CD8-positive, alpha-beta memory T cell (primary cell): ENCODE results near the gene KLF7. TPM values are rescaled to one million over a fixed set of nuclear protein-coding genes. Genes with fewer than 3 reads are reported as not detected.

Source experiments
- CTCF ChIA-PET: fragments of 350-600 bp; sonication (Branson Sonifier 250); formaldehyde crosslinking; loops from one replicate; lab custom pipeline; 2021; ENCODE audit warnings: antibody characterized with exemption; lab: Charles Lee
- POLR2A ChIA-PET: fragments of 350-600 bp; sonication (Branson Sonifier 250); formaldehyde crosslinking; loops from one replicate; lab custom pipeline; 2021; ENCODE audit warnings: antibody characterized with exemption; lab: Charles Lee
- DNase-seq, 5 donors: peaks; one replicate each; pipeline versions ENCODE4 v3.0.0 to v3.0.0-alpha.2; 2020 to 2022; ENCODE audit warnings: mixed read lengths in 1 of 5
- H3K27ac ChIP-seq: one replicate; pipeline ENCODE4 v1.7.0; 2013; ENCODE audit warnings: low read depth, mild to moderate bottlenecking, low read length, moderate library complexity
- H3K27me3 ChIP-seq: 2 replicates; pipeline ENCODE4 v1.7.0; 2013; ENCODE audit warnings: low read length, mild to moderate bottlenecking; ENCODE audit not compliant: insufficient read depth, poor library complexity, severe bottlenecking
- H3K36me3 ChIP-seq: 2 replicates; pipeline ENCODE4 v1.7.0; 2013; ENCODE audit warnings: mild to moderate bottlenecking, low read length, moderate library complexity; ENCODE audit not compliant: insufficient read depth
- H3K4me1 ChIP-seq: 2 replicates; pipeline ENCODE4 v1.7.0; 2013; ENCODE audit warnings: mild to moderate bottlenecking, low read length, moderate library complexity; ENCODE audit not compliant: insufficient read depth
- H3K4me3 ChIP-seq: 2 replicates; pipeline ENCODE4 v1.7.0; 2013; ENCODE audit warnings: mild to moderate bottlenecking, low read length
- H3K9me3 ChIP-seq: 2 replicates; pipeline ENCODE4 v1.7.0; 2013; ENCODE audit warnings: mild to moderate bottlenecking, low read length
- H3K27ac Mint-ChIP-seq, 8 donors: one replicate each; pipeline ENCODE4 v1.8.0; 2020 to 2021; ENCODE audit warnings: mixed read lengths in 8 of 8, mild to moderate bottlenecking in 6 of 8, inconsistent platforms in 3 of 8, moderate library complexity in 3 of 8
- H3K27me3 Mint-ChIP-seq, 2 donors: one replicate each; pipeline ENCODE4 v1.8.0; 2020 to 2021; ENCODE audit warnings: mixed read lengths in 2 of 2, mild to moderate bottlenecking in 1 of 2, moderate library complexity in 1 of 2
- H3K36me3 Mint-ChIP-seq, 3 donors: one replicate each; pipeline ENCODE4 v1.8.0; 2020 to 2021; ENCODE audit warnings: mixed read lengths in 3 of 3, inconsistent platforms in 1 of 3, mild to moderate bottlenecking in 1 of 3
- H3K4me1 Mint-ChIP-seq, 3 donors: one replicate each; pipeline ENCODE4 v1.8.0; 2020 to 2021; ENCODE audit warnings: mixed read lengths in 3 of 3, inconsistent platforms in 1 of 3, mild to moderate bottlenecking in 1 of 3
- H3K4me3 Mint-ChIP-seq, 7 donors: one replicate each; pipeline ENCODE4 v1.8.0; 2020 to 2021; ENCODE audit warnings: mixed read lengths in 7 of 7, mild to moderate bottlenecking in 6 of 7, moderate library complexity in 4 of 7, inconsistent platforms in 2 of 7
- H3K9me3 Mint-ChIP-seq, 5 donors: one replicate each; pipeline ENCODE4 v1.8.0; 2020 to 2022; ENCODE audit warnings: mixed read lengths in 5 of 5, mild to moderate bottlenecking in 3 of 5, moderate library complexity in 2 of 5, inconsistent platforms in 1 of 5
- polyA plus RNA-seq: library from polyadenylated mRNA; unstranded; fragments of 300-500 nt; fragmentation: Illumina TruSeq; gene quantifications from one replicate; pipeline ENCODE4 v1.2.3, GENCODE V29; 2021
- total RNA-seq, 2 experiments: library from RNA; stranded (reverse); gene quantifications; one replicate each; pipeline ENCODE4 v1.2.3, GENCODE V29; 2021

The KLF7 gene
- total and polyA plus RNA-seq, 3 experiments from 2014 or later, result 6.4 to 12.1 (median 6.7) TPM

GRCh38 chr2:207123776-207124391 lies 41.9 kb downstream of the KLF7 start:
- H3K27ac Mint-ChIP-seq, result no peak overlapping the region
- Histone ChIP-seq H3K27ac (no peak overlapping the region), H3K9me3 (no peaks in the 10 kb centered on the region), H3K4me3 (no peak overlapping the region), H3K36me3 (no peaks in the 10 kb centered on the region), H3K27me3 (no peaks in the 10 kb centered on the region), H3K4me1 (no peaks in the 10 kb centered on the region)
- no peak overlapping the region for H3K4me3 Mint-ChIP-seq
- ChIA-PET POLR2A (no interaction called here), CTCF (interaction anchor here (1.4 kb wide), 1 partner anchor 11 kb away, joined by 3 read pairs; no protein-coding TSS in a partner anchor)
- DNase-seq, result no peak
- H3K4me1 Mint-ChIP-seq, result peaks cover 0 to 4% (median 0%) of the 10 kb centered on the region in 3 donors
- peaks cover 0 to 2% (median 0%) of the 10 kb centered on the region in 5 donors for H3K9me3 Mint-ChIP-seq
- peaks cover 0 to 28% of the 10 kb centered on the region in 2 donors for H3K27me3 Mint-ChIP-seq
- peaks cover 0 to 2% (median 0%) of the 10 kb centered on the region in 3 donors for H3K36me3 Mint-ChIP-seq

GRCh38 chr2:207123335-207123744 lies 42.4 kb downstream of the KLF7 start:
- H3K4me1 ChIP-seq, result no peaks in the 10 kb centered on the region
- H3K27me3 ChIP-seq, result no peaks in the 10 kb centered on the region
- ChIA-PET POLR2A (no interaction called here), CTCF (interaction anchor here (1.4 kb wide), 1 partner anchor 11 kb away, joined by 3 read pairs; no protein-coding TSS in a partner anchor)
- DNase-seq, result no peak
- H3K4me1 Mint-ChIP-seq, result peaks cover 0 to 4% (median 0%) of the 10 kb centered on the region in 3 donors
- no peaks in the 10 kb centered on the region for H3K36me3 ChIP-seq
- H3K27me3 Mint-ChIP-seq, result peaks cover 0 to 28% of the 10 kb centered on the region in 2 donors
- no peak overlapping the region for H3K27ac ChIP-seq
- H3K4me3 ChIP-seq, result no peak overlapping the region
- H3K9me3 ChIP-seq, result no peaks in the 10 kb centered on the region
- no peak overlapping the region for H3K4me3 Mint-ChIP-seq
- H3K9me3 Mint-ChIP-seq, result peaks cover 0 to 2% (median 0%) of the 10 kb centered on the region in 5 donors
- H3K27ac Mint-ChIP-seq, result no peak overlapping the region
- peaks cover 0 to 2% (median 0%) of the 10 kb centered on the region in 3 donors for H3K36me3 Mint-ChIP-seq

GRCh38 chr2:207122651-207123334 lies 43.0 kb downstream of the KLF7 start:
- Histone ChIP-seq H3K4me3 (no peak overlapping the region), H3K27me3 (no peaks in the 10 kb centered on the region), H3K4me1 (no peaks in the 10 kb centered on the region), H3K9me3 (no peaks in the 10 kb centered on the region), H3K27ac (no peak overlapping the region), H3K36me3 (no peaks in the 10 kb centered on the region)
- peaks cover 0 to 28% of the 10 kb centered on the region in 2 donors for H3K27me3 Mint-ChIP-seq
- H3K36me3 Mint-ChIP-seq, result peaks cover 0 to 2% (median 0%) of the 10 kb centered on the region in 3 donors
- ChIA-PET POLR2A (no interaction called here), CTCF (interaction anchor here (1.4 kb wide), 1 partner anchor 12 kb away, joined by 3 read pairs; no protein-coding TSS in a partner anchor)
- H3K4me1 Mint-ChIP-seq, result peaks cover 0 to 4% (median 0%) of the 10 kb centered on the region in 3 donors
- DNase-seq, result no peak
- H3K4me3 Mint-ChIP-seq, result no peak overlapping the region
- peaks cover 0 to 2% (median 0%) of the 10 kb centered on the region in 5 donors for H3K9me3 Mint-ChIP-seq
- no peak overlapping the region for H3K27ac Mint-ChIP-seq

- no peak for DNase-seq
- H3K36me3 Mint-ChIP-seq, result peaks cover 0 to 2% (median 0%) of the 10 kb centered on the region in 3 donors
- H3K4me3 Mint-ChIP-seq, result no peak overlapping the region
- POLR2A ChIA-PET, result no interaction called here
- Histone ChIP-seq H3K4me1 (no peaks in the 10 kb centered on the region), H3K4me3 (no peak overlapping the region), H3K27me3 (no peaks in the 10 kb centered on the region), H3K36me3 (no peaks in the 10 kb centered on the region), H3K27ac (no peak overlapping the region), H3K9me3 (no peaks in the 10 kb centered on the region)
- H3K4me1 Mint-ChIP-seq, result peaks cover 0 to 4% (median 0%) of the 10 kb centered on the region in 3 donors
- H3K9me3 Mint-ChIP-seq, result peaks cover 0 to 2% (median 0%) of the 10 kb centered on the region in 5 donors
- CTCF ChIA-PET, result no interaction called here
- peaks cover 0 to 23% of the 10 kb centered on the region in 2 donors for H3K27me3 Mint-ChIP-seq
- H3K27ac Mint-ChIP-seq, result no peak overlapping the region
These were observed 44.0 kb downstream of the KLF7 start for GRCh38 chr2:207121784-207122183.

- ChIA-PET POLR2A (no interaction called here), CTCF (no interaction called here)
- H3K36me3 ChIP-seq, result no peaks in the 10 kb centered on the region
- H3K4me3 ChIP-seq, result no peak overlapping the region
- Mint-ChIP-seq H3K4me3 (no peak overlapping the region), H3K27me3 (peaks cover 1 to 16% of the 10 kb centered on the region in 2 donors), H3K9me3 (no peaks in the 10 kb centered on the region), H3K36me3 (peaks cover 0 to 2% (median 0%) of the 10 kb centered on the region in 3 donors), H3K4me1 (peaks cover 0 to 1% (median 0%) of the 10 kb centered on the region in 3 donors), H3K27ac (no peak overlapping the region)
- H3K9me3 ChIP-seq, result no peaks in the 10 kb centered on the region
- no peak for DNase-seq
- H3K27me3 ChIP-seq, result no peaks in the 10 kb centered on the region
- H3K4me1 ChIP-seq, result no peaks in the 10 kb centered on the region
- no peak overlapping the region for H3K27ac ChIP-seq
These were observed 46.7 kb downstream of the KLF7 start for GRCh38 chr2:207119048-207119447.

GRCh38 chr2:207117668-207118067 lies 48.1 kb downstream of the KLF7 start:
- ChIA-PET CTCF (no interaction called here), POLR2A (no interaction called here)
- no peaks in the 10 kb centered on the region for H3K9me3 Mint-ChIP-seq
- Histone ChIP-seq H3K36me3 (no peaks in the 10 kb centered on the region), H3K9me3 (no peaks in the 10 kb centered on the region), H3K4me1 (no peaks in the 10 kb centered on the region), H3K27me3 (no peaks in the 10 kb centered on the region), H3K4me3 (no peak overlapping the region), H3K27ac (no peak overlapping the region)
- no peaks in the 10 kb centered on the region for H3K36me3 Mint-ChIP-seq
- H3K27me3 Mint-ChIP-seq, result peaks cover 1 to 11% of the 10 kb centered on the region in 2 donors
- H3K4me3 Mint-ChIP-seq, result no peak overlapping the region
- no peak for DNase-seq
- H3K27ac Mint-ChIP-seq, result no peak overlapping the region
- H3K4me1 Mint-ChIP-seq, result no peaks in the 10 kb centered on the region

- no peak overlapping the region for H3K4me3 ChIP-seq
- ChIA-PET POLR2A (no interaction called here), CTCF (no interaction called here)
- no peaks in the 10 kb centered on the region for H3K4me1 ChIP-seq
- Mint-ChIP-seq H3K27ac (no peak overlapping the region), H3K36me3 (no peaks in the 10 kb centered on the region), H3K4me1 (peaks cover 0 to 1% (median 0%) of the 10 kb centered on the region in 3 donors), H3K9me3 (no peaks in the 10 kb centered on the region), H3K27me3 (peaks cover 1 to 6% of the 10 kb centered on the region in 2 donors), H3K4me3 (no peak overlapping the region)
- no peaks in the 10 kb centered on the region for H3K9me3 ChIP-seq
- no peaks in the 10 kb centered on the region for H3K27me3 ChIP-seq
- H3K36me3 ChIP-seq, result no peaks in the 10 kb centered on the region
- H3K27ac ChIP-seq, result no peak overlapping the region
- DNase-seq, result no peak
These were observed 49.9 kb downstream of the KLF7 start for GRCh38 chr2:207115715-207116364.

GRCh38 chr2:207113414-207113813 lies 52.3 kb downstream of the KLF7 start:
- no peak overlapping the region for H3K4me3 Mint-ChIP-seq
- ChIA-PET POLR2A (no interaction called here), CTCF (no interaction called here)
- Histone ChIP-seq H3K4me3 (no peak overlapping the region), H3K27me3 (no peaks in the 10 kb centered on the region), H3K36me3 (no peaks in the 10 kb centered on the region), H3K9me3 (no peaks in the 10 kb centered on the region), H3K27ac (no peak overlapping the region), H3K4me1 (no peaks in the 10 kb centered on the region)
- no peak for DNase-seq
- H3K27ac Mint-ChIP-seq, result no peak overlapping the region
- no peaks in the 10 kb centered on the region for H3K9me3 Mint-ChIP-seq
- no peaks in the 10 kb centered on the region for H3K36me3 Mint-ChIP-seq
- peaks cover 0 to 1% (median 0%) of the 10 kb centered on the region in 3 donors for H3K4me1 Mint-ChIP-seq
- H3K27me3 Mint-ChIP-seq, result peaks cover 0 to 1% of the 10 kb centered on the region in 2 donors
